K562 (cell line): ENCODE results near the gene CRELD2. TPM values are rescaled to one million over a fixed set of nuclear protein-coding genes. Genes with fewer than 3 reads are reported as not detected.

ENCODE experiments used
- ATAC-seq: fragments of 200-7000 bp; cut with Tn5 transposase; 3 replicates; pipeline ENCODE4 v1.9.1; 2020; ENCODE audit warnings: moderate library complexity
- BruUV-seq: library from RNA; stranded (reverse); fragments of 400-500 nt; replicated peaks from 2 replicates; lab custom pipeline; 2021; lab: Mats Ljungman, UMichigan
- CTCF ChIA-PET: fragments of 300-600 bp; formaldehyde crosslinking; extraction: SDS; loops from one replicate; lab custom pipeline; 2021; ENCODE audit warnings: low intra/inter-chr PET ratio; lab: Yijun Ruan, JAX
- POLR2A ChIA-PET: fragments of 300-600, 350-650 bp; sonication (Branson Sonifier 250); formaldehyde crosslinking; extraction: SDS; loops from one replicate; lab custom pipeline; 2021; ENCODE audit warnings: antibody characterized with exemption, inconsistent platforms; lab: Yijun Ruan, JAX
- DNase-seq, 4 experiments: peaks; one replicate each; pipeline versions ENCODE4 v3.0.0 to v3.0.0-alpha.2; 2011 to 2018; ENCODE audit warnings: low spot score in 3 of 4, mixed read lengths in 3 of 4; ENCODE audit errors: extremely low read depth in 1 of 4
- FAIRE-seq: peaks from 2 replicates; lab custom pipeline; 2011; peaks lifted over from hg19 to GRCh38; lab: Jason Lieb, UNC
- H2AFZ ChIP-seq: 2 replicates; pipeline ENCODE4 v1.6.0; 2011; ENCODE audit warnings: low read depth, low read length, control low read depth, inconsistent platforms
- H3K27ac ChIP-seq: fragments of 200-600 bp; 3 replicates; pipeline ENCODE4 v1.8.0; 2011; ENCODE audit warnings: low read depth, mild to moderate bottlenecking, control low read depth, inconsistent platforms, low read length, moderate library complexity, mixed read lengths; ENCODE audit errors: extremely low read depth
- H3K27me3 ChIP-seq, 2 experiments: fragments of 300-600 bp in 1 of 2; 2 replicates in 1 of 2; 3 replicates in 1 of 2; pipeline versions ENCODE4 v1.6.0 to v1.8.0; 2011; ENCODE audit warnings: inconsistent platforms in 2 of 2, low read length in 2 of 2, mild to moderate bottlenecking in 1 of 2, mixed read lengths in 1 of 2, moderate library complexity in 1 of 2; ENCODE audit not compliant: control insufficient read depth in 2 of 2, insufficient read depth in 2 of 2
- H3K36me3 ChIP-seq: fragments of 300-600 bp; 3 replicates; pipeline ENCODE4 v1.8.0; 2011; ENCODE audit warnings: mild to moderate bottlenecking, low read length, inconsistent platforms; ENCODE audit not compliant: control insufficient read depth, insufficient read depth
- H3K4me1 ChIP-seq, 2 experiments: fragments of 200-600 bp in 1 of 2; replicated peaks in 1 of 2; 2 replicates in 1 of 2; 3 replicates in 1 of 2; pipeline versions ENCODE4 v1.5.1 to v1.8.0; 2011; ENCODE audit warnings: inconsistent platforms in 2 of 2, low read length in 2 of 2, mild to moderate bottlenecking in 1 of 2, mixed read lengths in 1 of 2, moderate library complexity in 1 of 2; ENCODE audit not compliant: control insufficient read depth in 2 of 2, insufficient read depth in 2 of 2
- H3K4me2 ChIP-seq: 2 replicates; pipeline ENCODE4 v1.6.1; 2011; ENCODE audit warnings: low read length, control low read depth, inconsistent platforms, mixed read lengths; ENCODE audit not compliant: insufficient read depth
- H3K4me3 ChIP-seq: fragments of 200-600 bp; sonication (generic), shearing (Covaris generic); 2 replicates; pipeline ENCODE4 v1.5.1; 2016; ENCODE audit warnings: control low read depth, inconsistent platforms
- H3K79me2 ChIP-seq: fragments of 200-600 bp; 3 replicates; pipeline ENCODE4 v1.8.0; 2011; ENCODE audit warnings: low read length, inconsistent platforms; ENCODE audit not compliant: control insufficient read depth, insufficient read depth
- H3K9ac ChIP-seq, 2 experiments: 2 replicates each; pipeline versions ENCODE4 v1.6.0 to v1.6.1; 2011; ENCODE audit warnings: low read depth in 2 of 2, low read length in 2 of 2, control low read depth in 1 of 2, inconsistent platforms in 1 of 2, mild to moderate bottlenecking in 1 of 2, mixed read lengths in 1 of 2; ENCODE audit not compliant: insufficient read depth in 1 of 2
- H3K9me1 ChIP-seq: one replicate; pipeline ENCODE4 v1.6.0; 2011; ENCODE audit warnings: inconsistent platforms, mild to moderate bottlenecking, low read length, moderate library complexity; ENCODE audit not compliant: control insufficient read depth, insufficient read depth
- H3K9me3 ChIP-seq: replicated peaks from 2 replicates; pipeline ENCODE4 v1.5.1; 2011; ENCODE audit warnings: low read depth, low read length, inconsistent platforms; ENCODE audit not compliant: control insufficient read depth, insufficient read depth
- H4K20me1 ChIP-seq: replicated peaks from 2 replicates; pipeline ENCODE4 v1.6.1; 2011; ENCODE audit warnings: low read length, inconsistent platforms, mixed read lengths; ENCODE audit not compliant: control insufficient read depth, insufficient read depth
- CBX1 ChIP-seq: sonication (generic); IDR thresholded peaks from 2 replicates; pipeline ENCODE4 v1.6.1; 2016; ENCODE audit warnings: antibody characterized with exemption, low read depth, mild to moderate bottlenecking
- PHF8 ChIP-seq: fragments of 200-600 bp; sonication (generic); IDR thresholded peaks from 2 replicates; pipeline ENCODE4 v1.6.1; 2012; ENCODE audit warnings: mixed run types, mild to moderate bottlenecking, inconsistent platforms, low read length, moderate library complexity, borderline replicate concordance
- RBFOX2 ChIP-seq: fragments of 200-400 bp; formaldehyde crosslinking; IDR thresholded peaks from 2 replicates; pipeline ENCODE4 v1.6.1; 2017; ENCODE audit warnings: low read depth, mild to moderate bottlenecking, low read length, moderate library complexity
- SUPT5H ChIP-seq: fragments of 450-650 bp; IDR thresholded peaks from 2 replicates; pipeline ENCODE4 v1.6.1; 2016
- ZFX ChIP-seq: sonication (generic); formaldehyde crosslinking; IDR thresholded peaks from 2 replicates; pipeline ENCODE4 v1.8.0; 2022; ENCODE audit warnings: mild to moderate bottlenecking, missing genetic modification reagents, moderate library complexity
- ZNF444 ChIP-seq: fragments of 250-450 bp; sonication (Bioruptor Pico); IDR thresholded peaks from 2 replicates; pipeline ENCODE4 v1.4.0; 2020; ENCODE audit warnings: mild to moderate bottlenecking, moderate library complexity
- ZNF551 ChIP-seq: fragments of 250-450 bp; sonication (Bioruptor Pico); IDR thresholded peaks from 2 replicates; pipeline ENCODE4 v1.5.0; 2021; ENCODE audit warnings: mild to moderate bottlenecking, moderate library complexity
- WGBS: fragments of 100-300 bp; shearing (Covaris generic); methylation state at CpG from one replicate; pipeline ENCODE4 v1.1.6; 2016; ENCODE audit warnings: low coverage, mixed read lengths; ENCODE audit not compliant: insufficient coverage; ENCODE audit errors: missing lambda C conversion rate; 5-methylcytosine and 5-hydroxymethylcytosine counted together
- in situ Hi-C: fragments of 300-500 bp; cut with MboI; formaldehyde crosslinking; loops from 4 replicates; pipeline ENCODE4 v1.15.0; 2018; ENCODE audit warnings: inconsistent platforms, mixed read lengths
- intact Hi-C: fragments of 100-400 bp; cut with micrococcal nuclease; formaldehyde crosslinking; loops from 2 replicates; pipeline ENCODE4 v1.14.2; 2022
- polyA plus RNA-seq, 8 experiments: library from polyadenylated mRNA; depleted of rRNA in 4 of 8; stranded (reverse) in 5 of 8; unstranded in 3 of 8; fragments of >200 nt; fragmentation: Nextera tagmentation in 2 of 8; fragmentation: Illumina TruSeq in 1 of 8; extraction: Ambion mirVana in 2 of 8; extraction: Trizol in 1 of 8; gene quantifications; 2 replicates each; pipeline versions ENCODE4 v1.2.1 to v1.2.3, GENCODE V29; 2011 to 2014; ENCODE audit warnings: inconsistent platforms in 1 of 8, missing spikeins in 1 of 8
- total RNA-seq, 7 experiments: library from RNA; depleted of rRNA in 6 of 7; stranded (reverse); fragments of >200 nt in 6 of 7; fragmentation: Illumina TruSeq in 2 of 7; extraction: Trizol in 2 of 7; gene quantifications; 2 replicates each; pipeline versions ENCODE4 v1.2.1 to v1.2.3, GENCODE V29; 2011 to 2021; ENCODE audit warnings: low replicate concordance in 1 of 7

The CRELD2 gene
- total and polyA plus RNA-seq, 9 of the 15 experiments (the other 6 are each of a cell fraction or from before 2014, with no cell fraction given): 0.96 to 25.3 (median 8.8) TPM

DNA sequence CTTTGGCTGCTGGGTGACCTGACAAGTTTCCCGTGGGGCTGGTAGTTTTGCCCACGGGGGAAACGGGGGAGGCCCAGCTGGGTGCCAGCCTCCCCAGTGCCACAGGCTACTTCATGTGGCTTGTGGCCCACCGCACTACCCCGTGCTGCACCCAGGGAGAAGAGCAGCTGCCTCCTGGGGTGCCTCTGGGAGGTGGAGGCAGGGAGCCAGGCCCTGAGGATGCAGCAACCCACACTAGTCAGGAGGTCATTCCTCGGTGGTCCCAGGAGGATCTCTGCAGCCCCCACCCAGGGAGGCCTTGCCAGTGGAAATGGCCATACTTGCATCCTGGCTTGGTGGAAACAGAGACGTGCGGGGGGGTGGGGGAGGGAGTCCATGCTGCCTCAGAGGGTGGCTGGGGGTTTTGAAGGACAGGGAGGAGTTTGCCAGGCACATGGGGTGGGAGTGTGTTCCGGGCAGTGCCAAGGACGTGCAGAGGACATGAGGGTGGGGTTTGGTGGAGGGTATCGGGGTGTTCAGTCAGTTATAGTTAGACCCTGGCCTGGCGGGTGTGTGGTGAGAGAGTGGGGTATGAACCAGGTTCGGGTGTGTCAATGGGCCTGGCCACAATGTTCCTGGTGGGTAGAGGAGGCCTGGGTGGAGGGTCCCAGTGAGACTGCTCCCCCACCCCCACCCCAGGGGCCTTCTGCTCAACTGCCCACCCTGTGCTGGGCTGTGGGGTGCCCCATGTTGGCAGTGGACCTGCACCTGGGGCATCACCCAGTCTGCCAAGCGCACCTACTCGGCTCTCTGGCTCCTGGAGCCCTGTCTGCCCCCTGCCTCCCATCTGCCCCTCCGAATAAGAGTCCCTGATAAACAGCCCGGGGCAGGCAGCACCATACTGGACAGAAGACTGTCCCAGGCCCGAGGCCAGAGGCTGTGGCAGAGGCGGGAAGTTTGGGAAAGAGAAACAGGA lies 46.0 kb downstream of the CRELD2 start:
- POLR2A ChIA-PET: interaction anchor here (0.6 kb wide), 1 partner anchor 532 kb away, joined by 3 read pairs; no protein-coding TSS in a partner anchor
- in situ Hi-C loops: no loop called here
- H3K27me3 ChIP-seq: no peaks in the 10 kb centered on the region
- CTCF ChIA-PET: no interaction called here
- BruUV-seq: TSS peak; percentile 50
- DNase-seq: no peak
- H3K4me1 ChIP-seq: peaks cover 24 to 89% of the 10 kb centered on the region in 2 experiments
- H3K9me1 ChIP-seq: no peaks in the 10 kb centered on the region
- WGBS: 87% methylated on average over 10 of the region's 19 CpGs
- intact Hi-C loops: no loop called here
- peaks cover 34% of the 10 kb centered on the region; the same call in 1 of the 3 replicates for H3K36me3 ChIP-seq
- peaks cover 15% of the 10 kb centered on the region for H4K20me1 ChIP-seq
- TF ChIP-seq ZNF551 (CRISPR knock-in tag) (no peak), ZNF444 (CRISPR knock-in tag) (no peak), ZFX (no peak), PHF8 (no peak), CBX1 (0 out of 2 replicates have a peak, but pooled peaks have one; percentile 12), SUPT5H (peak; percentile 17; the same call in 1 of the 2 replicates), RBFOX2 (peak; percentile 62)
- no peak for FAIRE-seq
- peak overlapping the region in 1 of 2 experiments; percentile 68; a peak in 2 of 4 replicates for H3K9ac ChIP-seq
- H3K27ac ChIP-seq: no peak overlapping the region
- H3K4me3 ChIP-seq: no peak overlapping the region
- ATAC-seq: no peak
- no peak overlapping the region for H2AFZ ChIP-seq
- no peak overlapping the region for H3K4me2 ChIP-seq
- peaks cover 42% of the 10 kb centered on the region for H3K79me2 ChIP-seq
- H3K9me3 ChIP-seq: no peaks in the 10 kb centered on the region
